ENCODE data around the gene SH3RF1. TPM values are rescaled to one million over a fixed set of nuclear protein-coding genes. Genes with fewer than 3 reads are reported as not detected.

The SH3RF1 gene
- total and polyA plus RNA-seq, 2 of the 13 experiments (the other 11 are each of a cell fraction or from before 2014, with no cell fraction given) = 3.1 to 3.2 TPM

GRCh38 chr4:169102026-169102425 is 168.7 kb downstream of the SH3RF1 start:
- FAIRE-seq = no peak
- Histone ChIP-seq H3K4me1 (ENCODE audit: insufficient read depth, low read length) (peaks cover 20% of the 10 kb centered on the region), H3K9me3 (ENCODE audit: low read length) (no peaks in the 10 kb centered on the region), H3K27me3 (ENCODE audit: control insufficient read depth in 1 of 2, insufficient read depth in 2 of 2, low read length in 2 of 2) (no peaks in the 10 kb centered on the region), H3K79me2 (ENCODE audit: insufficient read depth, low read length) (no peaks in the 10 kb centered on the region), H3K4me3 (replicated peaks in 1 of 3; ENCODE audit: insufficient read depth in 1 of 3, low read depth in 2 of 3, low read length in 3 of 3) (no peak overlapping the region), H2AFZ (ENCODE audit: low read length) (no peak overlapping the region), H3K9ac (ENCODE audit: insufficient read depth, low read depth, low read length) (no peak overlapping the region), H3K36me3 (replicated peaks in 1 of 2; ENCODE audit: control insufficient read depth in 1 of 2, insufficient read depth in 2 of 2, low read length in 2 of 2) (peaks cover 4 to 18% of the 10 kb centered on the region in 2 experiments), H3K27ac (ENCODE audit: extremely low read length, insufficient read depth, low read length) (no peak overlapping the region), H4K20me1 (ENCODE audit: insufficient read depth, low read length) (no peaks in the 10 kb centered on the region), H3K4me2 (ENCODE audit: low read depth, low read length) (no peak overlapping the region)
- ATAC-seq = no peak
- CTCF ChIA-PET (ENCODE audit: low intra/inter-chr PET ratio, low total read pairs) = no interaction called here
- no TSS peak for BruUV-seq (replicated peaks)
- in situ Hi-C loops (cut with HindIII; ENCODE audit: extremely low pct_ligation_motif_present, low pct_unique_long_range_greater_than_20kb) (no loop called here), intact Hi-C loops (cut with micrococcal nuclease; ENCODE audit: unreplicated experiment) (no loop called here)
- DNase-seq (ENCODE audit: low spot score) = no peak
- POLR2A ChIA-PET = no interaction called here
- TF ChIP-seq BCLAF1 (IDR thresholded peaks at IDR 0.05) (no peak), KIAA2018 (CRISPR knock-in tag; IDR thresholded peaks at IDR 0.05; ENCODE audit: borderline replicate concordance) (no peak), CREM (IDR thresholded peaks at IDR 0.05) (no peak), CREM (CRISPR knock-in tag; IDR thresholded peaks at IDR 0.05) (no peak), SAP130 (CRISPR knock-in tag; IDR thresholded peaks at IDR 0.05; ENCODE audit: low read depth) (no peak), TBL1XR1 (IDR thresholded peaks at IDR 0.05; ENCODE audit: borderline replicate concordance, low read length, partially characterized antibody) (no peak), ZNF589 (CRISPR knock-in tag; conservative IDR thresholded peaks at IDR 0.05) (no peak)
- WGBS (ENCODE audit: low lambda C conversion rate) = 97% methylated on average over 2 of the region's 2 CpGs

Measured in HepG2 (cell line).